HG02943 (cell line): Measurements from ENCODE around the gene SPCS2.
"Not testable (repeated sequence)": the region's sequence is repeated elsewhere in the genome, so short reads cannot be mapped to it uniquely, and the experiment has no call there.

ENCODE experiments used
- ATAC-seq: cut with Tn5 transposase; IDR thresholded peaks from one replicate; pipeline ENCODE4 v1.9.1; 2021; ENCODE audit warnings: mild to moderate bottlenecking, low read depth, moderate library complexity; ENCODE audit not compliant: unreplicated experiment

Gene SPCS2

DNA sequence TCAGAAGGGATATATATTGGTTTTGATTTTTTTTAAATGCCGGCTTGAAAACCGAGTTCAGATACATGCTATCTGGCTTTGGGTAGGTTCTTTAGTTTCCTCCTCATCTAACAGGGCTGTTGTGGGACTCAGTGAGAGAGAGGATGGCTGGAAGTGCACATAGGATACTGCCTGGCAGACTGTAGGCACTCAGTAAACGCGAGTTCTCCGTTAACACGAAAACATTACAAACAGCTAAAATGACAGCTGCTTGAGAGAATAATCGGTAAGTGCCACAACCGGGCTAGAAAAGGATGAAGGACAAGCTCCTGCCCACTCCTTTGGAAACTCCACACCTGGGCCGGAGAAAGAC is 544 bp upstream of the SPCS2 start:
- peak; percentile 15 for ATAC-seq

DNA sequence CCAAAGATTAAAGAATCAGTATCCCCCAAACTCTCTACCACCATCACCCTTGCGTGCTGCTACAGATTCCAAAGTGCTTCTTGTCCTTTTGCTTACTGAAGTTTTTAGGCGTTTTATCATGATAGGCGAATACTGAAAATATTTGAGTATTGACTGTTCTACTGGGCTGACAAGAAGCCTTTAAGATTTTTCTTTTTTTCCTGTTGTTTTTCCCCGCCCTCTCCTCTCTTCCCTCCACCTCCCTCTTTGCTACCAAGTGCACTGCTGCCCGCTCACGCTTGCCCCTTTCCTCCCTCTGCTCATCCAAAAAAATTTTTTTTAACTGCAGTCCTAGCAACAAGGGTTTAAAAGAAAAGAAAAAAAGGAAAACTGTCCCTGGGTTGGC is 679 bp downstream of the SPCS2 start:
- no peak for ATAC-seq

DNA sequence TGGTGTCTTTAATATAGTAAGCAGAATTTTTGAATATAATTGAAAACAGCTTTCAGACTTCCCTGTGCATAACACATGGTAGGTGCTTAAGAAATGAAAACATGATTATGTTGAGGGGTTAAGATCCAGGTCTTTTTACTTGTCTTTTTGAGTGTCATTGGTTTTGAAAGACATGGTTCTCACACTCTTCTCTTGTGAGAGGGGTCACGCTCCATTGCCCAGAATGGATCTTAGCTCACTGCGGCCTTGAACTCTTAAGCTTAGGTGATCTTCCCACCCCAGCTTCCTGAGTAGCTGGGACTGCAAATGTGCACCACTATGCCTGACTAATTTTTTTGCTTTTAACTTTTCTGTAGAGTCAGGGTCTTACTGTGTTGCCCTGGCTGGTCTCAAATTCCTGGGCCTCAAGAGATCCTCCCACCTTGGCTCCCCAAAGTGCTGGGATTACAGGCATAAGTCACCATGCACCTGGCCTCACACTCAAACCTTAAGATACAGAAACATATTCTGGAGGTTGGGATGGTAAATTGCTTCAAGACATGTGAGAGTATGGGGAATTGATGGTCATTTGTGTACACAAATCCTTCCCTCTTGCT is 1.4 kb downstream of the SPCS2 start:
- no peak for ATAC-seq

DNA sequence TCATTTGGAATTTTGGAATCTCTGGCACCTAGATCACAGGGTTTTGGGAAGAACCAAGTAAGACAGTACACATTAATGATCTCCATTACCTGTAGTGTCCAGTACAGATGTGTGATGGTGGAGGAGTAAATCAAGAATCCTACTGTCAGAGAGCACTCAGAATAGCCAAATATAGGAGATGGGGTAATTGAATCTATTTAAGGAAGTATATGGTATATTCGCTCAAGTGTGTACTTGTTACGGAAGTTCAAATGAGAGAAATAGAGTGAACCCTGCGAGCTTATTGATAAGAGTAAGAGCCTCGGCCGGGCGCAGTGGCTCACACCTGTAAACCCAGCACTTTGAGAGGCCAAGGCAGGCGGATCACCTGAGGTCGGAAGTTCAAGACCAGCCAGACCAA is 2.2 kb downstream of the SPCS2 start:
- ATAC-seq = no peak

DNA sequence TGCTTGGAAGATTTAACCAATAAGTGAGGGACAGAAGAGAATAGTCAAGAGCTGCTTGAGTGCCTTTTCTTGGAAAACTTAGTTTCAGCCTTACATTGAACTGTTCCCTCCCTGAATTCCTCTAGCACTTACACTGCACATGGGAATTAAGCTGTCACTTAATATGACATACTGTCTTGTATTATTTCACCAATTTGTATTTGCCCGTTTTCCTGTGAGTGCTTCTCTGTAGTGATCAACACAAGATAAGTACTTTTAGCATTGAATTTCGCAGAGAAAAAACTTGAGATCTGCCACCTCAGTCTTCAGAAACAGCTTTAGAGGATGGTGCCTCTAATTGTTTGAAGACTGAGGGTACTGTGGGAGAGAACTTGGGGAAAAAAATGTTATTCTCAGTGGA is 3.7 kb downstream of the SPCS2 start:
- ATAC-seq = no peak

DNA sequence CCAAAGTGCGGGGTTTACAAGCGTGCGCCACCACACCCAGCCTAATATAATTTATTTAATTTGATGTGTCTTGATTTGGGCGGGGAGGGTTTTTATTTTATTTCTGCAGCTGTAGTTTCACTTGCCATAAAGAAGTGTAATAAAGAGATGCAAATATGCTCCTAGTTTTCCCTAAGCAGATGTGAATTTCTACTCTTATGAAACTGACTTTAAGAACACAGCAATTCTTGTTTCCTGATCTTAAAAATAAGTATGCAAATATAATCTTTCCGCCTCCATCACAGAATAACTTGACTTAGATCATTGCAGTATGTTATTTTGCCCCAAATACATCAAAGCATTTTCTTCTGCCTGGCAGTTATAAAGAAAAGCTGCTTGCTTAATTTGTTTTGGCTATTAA is 4.4 kb downstream of the SPCS2 start:
- no peak for ATAC-seq

DNA sequence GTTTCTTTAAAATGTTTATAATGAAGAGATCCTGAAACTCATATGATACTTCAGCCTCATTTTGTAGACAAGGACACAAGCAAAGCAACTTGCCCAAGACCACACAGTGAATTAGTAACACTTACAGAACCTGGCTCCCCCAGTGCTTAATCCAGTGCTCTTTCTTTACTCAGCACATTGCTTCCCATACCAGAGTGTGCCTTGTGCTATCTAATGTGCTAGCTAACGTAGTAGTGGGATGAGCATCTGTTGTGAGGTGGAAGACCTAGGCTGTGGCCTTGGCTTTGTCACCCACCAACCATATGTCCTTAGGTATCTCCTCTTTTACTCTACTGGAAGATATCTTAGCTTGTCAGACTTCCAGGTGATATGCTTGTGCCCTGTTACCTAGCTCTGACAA is 5.1 kb downstream of the SPCS2 start:
- ATAC-seq = no peak

DNA sequence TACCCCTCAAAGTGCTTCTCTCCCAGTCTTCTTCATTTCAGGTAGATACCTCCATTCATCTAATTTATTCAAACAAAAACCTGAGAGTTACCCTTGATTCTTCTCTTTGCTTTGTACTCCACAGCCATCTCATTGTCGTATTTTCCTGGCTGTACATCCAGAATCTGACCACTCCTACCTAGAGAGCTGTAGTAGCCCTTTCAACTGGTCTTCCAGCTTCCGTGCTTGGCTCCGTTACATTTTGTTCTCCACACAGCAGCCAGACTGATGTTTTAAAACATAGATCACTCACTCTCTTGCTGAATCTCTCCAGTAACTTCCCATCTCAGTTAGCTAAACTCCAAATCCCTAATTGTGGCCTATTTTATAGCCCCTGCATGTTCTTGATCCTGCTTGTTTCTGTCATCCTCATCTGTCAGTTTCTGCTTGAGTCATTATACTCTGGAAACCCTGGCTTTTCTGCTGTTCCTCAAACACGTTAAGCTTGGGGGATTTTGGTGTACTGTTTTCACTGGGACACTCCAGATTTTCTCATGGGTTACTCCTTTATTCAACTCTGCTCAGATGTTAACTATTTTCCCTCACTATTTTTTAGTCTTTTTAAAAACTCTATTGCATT is 7.4 kb downstream of the SPCS2 start:
- no peak for ATAC-seq

DNA sequence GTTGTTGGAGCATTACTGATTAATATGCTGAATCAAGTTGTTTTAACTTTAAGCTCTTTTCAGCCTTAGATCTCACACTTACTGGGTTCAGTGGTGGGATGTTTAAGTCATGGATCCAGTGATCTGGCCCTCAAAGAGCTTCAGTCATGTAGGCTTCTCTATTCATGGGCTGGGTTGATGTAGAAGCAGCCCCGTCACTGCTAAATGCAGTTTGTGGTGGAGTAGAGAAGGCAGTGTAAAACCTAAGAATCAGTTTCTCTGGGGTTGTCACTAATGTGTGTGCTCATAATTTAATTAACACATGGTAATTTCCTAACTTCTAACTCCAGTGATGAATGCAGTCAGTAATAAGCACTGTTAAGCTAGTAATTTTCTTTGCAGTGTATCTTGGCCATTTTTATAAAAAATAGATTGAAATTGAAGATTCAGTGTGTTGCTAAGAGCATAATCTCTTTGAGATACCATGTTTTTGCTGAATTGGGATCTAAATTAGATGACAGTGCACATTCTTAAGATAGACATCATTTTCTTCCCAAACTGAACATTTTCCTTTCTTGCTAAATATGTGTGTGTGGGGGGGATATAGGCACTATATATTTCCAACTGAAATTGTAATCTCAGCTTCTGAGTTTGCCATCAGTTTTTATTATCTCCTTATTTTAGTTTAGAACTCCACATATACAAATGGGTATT is 9.0 kb downstream of the SPCS2 start:
- ATAC-seq = no peak

DNA sequence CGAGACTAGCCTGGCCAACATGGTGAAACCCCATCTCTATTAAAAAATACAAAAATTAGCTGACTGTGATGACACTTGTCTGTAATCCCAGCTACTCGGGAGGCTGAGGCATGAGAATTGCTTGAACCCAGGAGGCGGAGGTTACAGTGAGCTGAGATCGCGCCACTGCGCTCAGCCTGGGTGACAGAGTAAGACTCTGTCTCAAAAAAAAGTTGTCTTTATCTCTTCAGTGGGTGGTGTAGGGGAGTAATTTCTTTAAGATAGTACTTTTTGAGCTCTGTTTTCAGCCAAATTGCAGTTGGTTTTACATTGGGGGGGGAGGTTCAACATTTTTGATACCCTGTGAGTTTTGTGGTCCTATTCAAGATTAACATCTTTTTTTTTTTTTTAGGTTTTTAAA is 11.1 kb downstream of the SPCS2 start:
- ATAC-seq = not testable (repeated sequence)

DNA sequence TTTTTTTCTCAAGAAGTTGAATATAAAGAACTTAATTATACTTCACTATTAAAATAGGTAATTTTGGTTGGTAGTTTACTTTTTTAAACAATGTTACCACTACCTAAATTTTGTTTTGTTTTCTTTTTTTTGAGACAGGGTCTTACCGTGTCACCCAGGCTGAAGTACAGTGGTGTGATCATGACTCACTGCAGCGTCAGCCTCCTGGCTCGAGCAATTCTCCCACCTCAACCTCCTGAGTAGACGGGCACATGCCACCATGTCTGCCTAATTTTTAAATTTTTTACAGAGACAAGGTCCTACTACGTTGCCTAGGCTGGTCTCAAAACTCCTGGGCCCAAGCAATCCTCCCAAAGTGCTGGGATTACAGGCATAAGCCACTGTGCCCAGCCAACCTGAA is 17.6 kb downstream of the SPCS2 start:
- ATAC-seq = no peak

DNA sequence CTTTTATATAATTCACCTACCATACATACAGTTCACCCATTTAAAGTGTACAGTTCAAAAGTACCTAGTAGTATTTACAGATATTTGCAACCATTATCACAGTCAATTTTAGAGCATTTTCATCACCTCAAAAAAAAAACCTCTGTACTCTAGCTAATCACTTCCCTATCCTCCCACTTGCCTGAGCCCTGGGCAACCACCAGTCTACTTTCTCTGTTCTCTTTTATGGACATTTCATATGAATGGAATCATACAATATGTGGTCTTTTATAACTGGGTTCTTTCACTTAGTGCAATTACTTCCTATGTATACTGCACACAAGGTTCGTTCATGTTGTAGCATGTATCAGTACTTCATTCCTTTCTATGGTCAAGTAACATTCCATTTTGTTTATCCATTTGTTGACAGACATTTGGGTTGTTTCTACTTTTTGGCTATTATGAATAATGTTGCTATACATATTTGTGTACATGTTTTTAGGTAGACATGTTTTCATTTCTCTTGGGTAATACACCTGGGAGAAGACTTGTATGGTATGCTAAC is 21.9 kb downstream of the SPCS2 start:
- no peak for ATAC-seq

DNA sequence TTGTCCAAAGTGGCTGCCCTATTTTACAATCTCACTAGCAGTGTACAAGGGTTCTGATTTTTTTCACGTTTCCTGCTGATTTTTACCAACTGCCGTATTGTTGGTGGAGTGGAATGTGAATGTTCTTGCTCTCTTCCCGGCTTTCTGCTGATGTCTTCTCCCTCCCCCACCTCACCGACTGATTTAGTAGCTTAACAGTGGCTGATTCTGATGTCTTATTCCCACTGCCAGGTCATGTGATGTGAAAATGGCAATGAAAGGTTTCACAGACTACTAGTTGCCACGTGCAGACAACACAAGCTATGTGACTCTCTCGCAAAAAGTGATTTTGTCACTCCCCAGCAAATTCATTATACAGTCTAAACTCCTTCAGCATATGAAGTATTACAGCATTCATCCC is 22.4 kb downstream of the SPCS2 start:
- ATAC-seq = no peak

DNA sequence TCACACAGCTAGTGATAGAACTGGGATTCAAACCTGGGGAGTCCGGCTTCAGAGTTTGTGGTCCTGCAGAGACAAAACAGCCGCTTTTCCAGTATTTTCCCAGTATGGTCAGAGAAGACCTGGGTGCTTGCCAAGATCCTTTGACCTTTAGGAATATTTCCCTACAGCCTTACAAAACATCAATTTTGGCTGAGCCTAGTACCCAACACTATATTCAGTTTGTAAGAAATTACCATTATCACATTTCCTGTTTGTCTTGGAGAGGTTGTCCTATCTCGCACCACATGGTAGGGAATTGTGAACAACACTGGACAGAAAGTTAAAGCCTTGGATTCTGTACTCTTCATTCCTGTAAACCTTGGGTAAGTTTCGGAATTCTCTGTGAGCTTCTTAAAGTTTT is 29.0 kb downstream of the SPCS2 start:
- ATAC-seq = no peak

DNA sequence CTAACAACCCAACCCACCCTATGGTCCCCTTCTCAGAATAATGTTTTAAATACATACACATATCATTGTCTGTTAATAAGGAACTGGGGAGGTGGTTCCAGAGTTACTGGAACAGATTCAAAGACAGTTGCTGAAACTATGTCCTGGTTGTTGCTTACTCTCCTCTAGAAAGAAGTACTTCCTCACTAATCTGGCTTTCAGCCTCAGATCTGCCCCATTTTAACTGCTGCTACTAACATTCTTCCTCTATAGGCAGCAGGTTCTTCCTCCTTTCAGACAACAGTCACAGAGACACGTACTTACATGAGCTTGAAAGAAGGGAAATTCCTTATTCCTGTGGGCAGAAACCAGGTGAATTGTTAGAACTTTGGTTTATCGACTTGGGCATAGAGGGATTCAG is 31.6 kb downstream of the SPCS2 start:
- ATAC-seq = no peak

DNA sequence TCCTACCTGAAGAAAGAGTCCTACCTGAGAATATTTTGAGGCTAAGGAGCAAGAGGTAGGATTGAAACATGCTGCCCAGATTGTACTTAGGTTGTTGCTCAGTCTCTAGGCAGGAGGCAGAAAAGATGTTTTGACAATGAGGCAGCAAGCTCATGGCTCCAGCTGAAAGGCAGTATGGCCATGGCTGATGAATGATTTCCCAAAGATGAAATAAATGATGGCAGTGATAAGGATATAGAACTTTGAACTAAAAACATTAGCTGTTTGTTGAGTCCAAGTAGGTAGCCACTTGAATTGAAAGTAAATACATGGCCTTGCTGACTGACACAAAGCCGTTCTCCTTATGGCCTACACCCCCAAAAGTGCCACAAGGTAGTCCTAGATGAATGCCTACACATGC is 32.8 kb downstream of the SPCS2 start:
- ATAC-seq = no peak

DNA sequence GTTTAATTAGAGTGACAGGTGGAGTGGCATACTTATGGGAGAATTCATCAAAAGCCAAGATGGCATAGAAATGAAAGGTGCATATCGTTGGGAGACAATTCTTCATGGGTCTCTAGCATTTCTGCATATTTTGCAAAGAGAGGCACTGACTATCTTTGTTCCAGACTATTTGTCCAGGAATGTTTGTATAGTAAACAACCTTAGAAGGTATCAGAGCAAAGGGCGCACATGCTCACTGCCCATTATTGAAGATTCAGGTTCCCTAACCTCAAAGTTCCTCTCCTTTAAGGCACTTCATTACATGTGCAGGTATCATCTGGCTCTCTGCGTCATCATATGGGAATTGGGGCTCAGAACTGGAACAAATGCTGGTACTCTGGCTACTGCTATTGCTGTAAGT is 35.0 kb downstream of the SPCS2 start:
- no peak for ATAC-seq

DNA sequence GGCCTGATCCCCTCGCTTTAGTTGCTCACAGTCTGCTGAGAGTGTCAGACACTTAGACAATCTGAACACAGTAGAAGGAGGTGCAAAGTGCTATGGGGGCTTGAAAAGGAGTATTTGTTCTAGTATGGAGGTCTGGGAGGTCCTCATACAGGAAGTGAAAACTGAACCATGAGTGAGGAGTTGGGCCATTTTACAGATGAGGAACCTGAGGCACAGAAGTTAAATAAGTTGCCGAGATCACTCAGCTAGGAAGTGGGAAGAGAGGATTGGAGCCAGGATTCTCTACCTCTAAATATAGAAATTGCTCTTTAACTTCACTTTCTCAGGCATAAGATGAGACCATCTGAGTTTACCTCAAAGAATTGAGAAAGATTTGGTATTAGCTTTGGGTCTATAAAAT is 35.7 kb downstream of the SPCS2 start:
- ATAC-seq = no peak

DNA sequence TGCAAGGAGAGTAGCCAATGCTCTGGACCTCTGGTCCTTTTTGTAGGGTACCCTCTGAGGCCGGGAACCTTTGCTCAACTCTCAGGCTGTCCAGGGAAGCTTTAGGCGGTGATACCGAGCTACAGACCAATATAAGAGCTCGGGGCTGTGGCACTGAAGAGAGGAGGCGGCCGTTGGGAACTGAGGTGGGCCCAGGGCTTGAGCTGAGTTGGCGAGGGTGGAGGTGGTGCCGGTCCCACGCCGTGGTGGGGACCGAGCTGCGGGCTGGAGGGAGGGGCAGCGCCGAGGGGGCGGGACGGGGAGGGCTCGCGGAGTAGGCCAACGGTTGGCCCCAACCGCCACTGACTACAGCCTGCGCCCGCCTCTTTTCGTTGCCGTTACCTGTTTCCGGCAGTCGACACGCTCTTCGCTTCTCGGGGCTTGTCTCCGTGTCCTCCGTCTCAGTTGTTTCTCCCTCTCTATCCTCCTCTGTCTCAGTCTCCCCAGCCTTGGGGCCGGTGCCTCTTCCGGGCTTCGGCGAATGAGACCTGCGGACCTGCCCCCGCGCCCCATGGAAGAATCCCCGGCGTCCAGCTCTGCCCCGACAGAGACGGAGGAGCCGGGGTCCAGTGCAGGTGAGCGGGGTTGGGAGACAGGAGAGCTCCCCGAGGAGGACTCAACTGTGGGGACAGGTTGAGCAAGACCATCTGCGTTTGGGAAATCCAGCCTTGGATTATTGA is 39.6 kb downstream of the SPCS2 start, which contains the start of gene NEU3:
TSS of gene NEU3 (plus strand) at position 393 of the 719 bp plus-strand sequence. CDS start at position 521, 128 bp downstream.
- ATAC-seq = peak; percentile 88

DNA sequence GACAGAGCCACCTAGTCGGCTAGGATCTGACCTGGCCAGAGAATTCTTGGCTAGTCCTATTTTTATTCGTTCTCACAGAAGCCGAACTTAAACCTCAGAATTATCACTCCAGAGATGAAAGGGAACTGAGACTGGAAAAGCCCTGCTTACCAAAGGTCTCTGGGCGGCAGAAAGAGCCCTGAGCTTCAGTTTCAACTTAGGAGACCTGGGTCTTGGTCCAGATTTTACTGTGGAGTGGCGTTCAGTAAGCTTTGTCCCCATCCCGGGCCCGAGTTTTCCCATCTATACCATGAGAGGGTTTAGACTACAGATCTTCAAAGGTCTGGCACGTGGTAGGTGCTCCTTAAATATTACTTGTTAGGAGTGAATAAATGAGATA is 40.2 kb downstream of the SPCS2 start:
- peak; percentile 13 for ATAC-seq

DNA sequence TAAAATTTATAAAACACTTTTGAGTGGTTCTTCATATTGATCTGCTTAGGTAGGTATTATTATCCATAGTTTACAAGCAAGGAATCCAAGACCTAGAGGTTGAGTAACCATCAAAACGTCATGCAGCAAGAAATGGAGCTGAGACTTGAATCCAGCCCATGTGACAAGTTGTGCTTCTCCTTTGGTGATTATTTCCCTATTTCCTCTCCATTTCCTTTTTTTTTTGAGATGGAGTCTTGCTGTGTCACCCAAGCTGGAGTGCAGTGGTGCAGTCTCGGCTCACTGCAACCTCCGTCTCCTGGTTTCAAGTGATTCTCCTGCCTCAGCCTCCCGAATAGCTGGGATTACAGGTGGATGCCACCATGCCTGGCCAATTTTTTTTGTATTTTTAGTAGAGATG is 41.1 kb downstream of the SPCS2 start:
- ATAC-seq = not testable (repeated sequence)
